SK-N-SH treated with all-trans-retinoic acid at 6 μM for 48 hours (cell line): ENCODE measurements around the gene SYNGR1.

ENCODE experiments used
- ATAC-seq: fragments of 200-7000 bp; cut with Tn5 transposase; 3 replicates; pipeline ENCODE4 v1.9.1; 2020; ENCODE audit warnings: mild to moderate bottlenecking, moderate library complexity
- ARNTL ChIP-seq: fragments of 450-650 bp; formaldehyde crosslinking; IDR thresholded peaks from 2 replicates; pipeline ENCODE4 v1.5.0; 2020; ENCODE audit warnings: low read depth, mild to moderate bottlenecking, moderate library complexity, borderline replicate concordance
- BACH2 ChIP-seq: fragments of 250-450 bp; sonication (Bioruptor Pico); IDR thresholded peaks from 2 replicates; pipeline ENCODE4 v1.9.0; 2021; ENCODE audit warnings: mild to moderate bottlenecking, borderline replicate concordance
- CSDC2 ChIP-seq: fragments of 250-450 bp; sonication (Bioruptor Pico); IDR thresholded peaks from 2 replicates; pipeline ENCODE4 v1.5.0; 2020; ENCODE audit warnings: mild to moderate bottlenecking, moderate library complexity
- ESRRG ChIP-seq: fragments of 250-450 bp; sonication (Bioruptor Pico); IDR thresholded peaks from 2 replicates; pipeline ENCODE4 v1.6.1; 2021; ENCODE audit warnings: mild to moderate bottlenecking
- GLIS3 ChIP-seq: fragments of 250-450 bp; sonication (Bioruptor Pico); IDR thresholded peaks from 2 replicates; pipeline ENCODE4 v1.5.0; 2020; ENCODE audit warnings: mild to moderate bottlenecking, moderate library complexity
- ISL1 ChIP-seq: fragments of 250-450 bp; sonication (Bioruptor Pico); IDR thresholded peaks from 2 replicates; pipeline ENCODE4 v2.1.2; 2022; ENCODE audit warnings: mild to moderate bottlenecking, moderate library complexity
- OSR1 ChIP-seq: fragments of 250-450 bp; sonication (Bioruptor Pico); IDR thresholded peaks from 2 replicates; pipeline ENCODE4 v1.8.0; 2022; ENCODE audit warnings: moderate library complexity, mild to moderate bottlenecking, inconsistent platforms
- PPARA ChIP-seq: fragments of 250-450 bp; sonication (Bioruptor Pico); IDR thresholded peaks from 2 replicates; pipeline ENCODE4 v1.5.0; 2020; ENCODE audit warnings: mild to moderate bottlenecking, borderline replicate concordance
- RARB ChIP-seq: fragments of 250-450 bp; sonication (Bioruptor Pico); IDR thresholded peaks from 2 replicates; pipeline ENCODE4 v1.8.0; 2021; ENCODE audit warnings: mild to moderate bottlenecking, moderate library complexity
- TCF4 ChIP-seq: fragments of 250-450 bp; sonication (Bioruptor Pico); IDR thresholded peaks from 2 replicates; pipeline ENCODE4 v1.8.0; 2021; ENCODE audit warnings: mild to moderate bottlenecking, moderate library complexity, borderline replicate concordance
- TOX ChIP-seq: fragments of 250-450 bp; sonication (Bioruptor Pico); IDR thresholded peaks from 2 replicates; pipeline ENCODE4 v1.8.0; 2021; ENCODE audit warnings: mild to moderate bottlenecking, moderate library complexity, borderline replicate concordance
- ZC3H10 ChIP-seq: fragments of 250-450 bp; sonication (Bioruptor Pico); IDR thresholded peaks from 2 replicates; pipeline ENCODE4 v1.5.1; 2021; ENCODE audit warnings: mild to moderate bottlenecking, moderate library complexity
- ZFP3 ChIP-seq: fragments of 250-450 bp; sonication (Bioruptor Pico); IDR thresholded peaks from 2 replicates; pipeline ENCODE4 v1.5.0; 2020; ENCODE audit warnings: mild to moderate bottlenecking, moderate library complexity
- ZFP30 ChIP-seq: fragments of 450-650 bp; formaldehyde crosslinking; IDR thresholded peaks from 2 replicates; pipeline ENCODE4 v1.5.0; 2022; ENCODE audit warnings: mild to moderate bottlenecking, moderate library complexity
- ZNF565 ChIP-seq: fragments of 450-650 bp; formaldehyde crosslinking; conservative IDR thresholded peaks from 2 replicates; pipeline ENCODE4 v1.5.0; 2020; ENCODE audit warnings: low read depth, mild to moderate bottlenecking, moderate library complexity
- ZNF70 ChIP-seq: fragments of 450-650 bp; formaldehyde crosslinking; IDR thresholded peaks from 2 replicates; pipeline ENCODE4 v1.5.0; 2020; ENCODE audit warnings: mild to moderate bottlenecking, moderate library complexity
- ZNF8 ChIP-seq: fragments of 450-650 bp; formaldehyde crosslinking; IDR thresholded peaks from 2 replicates; pipeline ENCODE4 v1.5.0; 2020; ENCODE audit warnings: mild to moderate bottlenecking, moderate library complexity
- TF ChIP-seq, protein P1 (sequence below): fragments of 250-450 bp; sonication (Bioruptor Pico); IDR thresholded peaks from 2 replicates; pipeline ENCODE4 v1.5.1; 2020; ENCODE audit warnings: low read depth, mild to moderate bottlenecking, moderate library complexity
- TF ChIP-seq, protein P2 (sequence below): fragments of 250-450 bp; sonication (Bioruptor Pico); IDR thresholded peaks from 2 replicates; pipeline ENCODE4 v1.5.1; 2021; ENCODE audit warnings: mild to moderate bottlenecking, moderate library complexity
- TF ChIP-seq, protein P3 (sequence below): fragments of 250-450 bp; sonication (Bioruptor Pico); IDR thresholded peaks from 2 replicates; pipeline ENCODE4 v1.8.0; 2020; ENCODE audit warnings: mild to moderate bottlenecking, moderate library complexity, borderline replicate concordance
- TF ChIP-seq, protein P4 (sequence below): fragments of 250-450 bp; sonication (Bioruptor Pico); IDR thresholded peaks from 2 replicates; pipeline ENCODE4 v1.5.0; 2020; ENCODE audit warnings: mild to moderate bottlenecking, moderate library complexity

The SYNGR1 gene

DNA sequence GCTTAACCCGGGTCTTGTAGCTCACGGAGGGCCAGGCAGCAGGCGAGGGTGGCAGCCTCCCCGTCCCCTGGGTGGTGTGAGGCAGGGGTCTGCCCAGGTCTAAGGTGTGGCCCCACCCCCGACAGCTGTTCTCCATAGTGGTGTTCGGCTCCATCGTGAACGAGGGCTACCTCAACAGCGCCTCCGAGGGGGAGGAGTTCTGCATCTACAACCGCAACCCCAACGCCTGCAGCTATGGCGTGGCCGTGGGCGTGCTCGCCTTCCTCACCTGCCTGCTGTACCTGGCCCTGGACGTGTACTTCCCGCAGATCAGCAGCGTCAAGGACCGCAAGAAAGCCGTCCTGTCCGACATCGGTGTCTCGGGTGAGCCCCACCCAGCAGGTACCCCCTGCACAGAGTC, 24.4 kb downstream of the SYNGR1 start:
- TF ChIP-seq, protein P1, sequence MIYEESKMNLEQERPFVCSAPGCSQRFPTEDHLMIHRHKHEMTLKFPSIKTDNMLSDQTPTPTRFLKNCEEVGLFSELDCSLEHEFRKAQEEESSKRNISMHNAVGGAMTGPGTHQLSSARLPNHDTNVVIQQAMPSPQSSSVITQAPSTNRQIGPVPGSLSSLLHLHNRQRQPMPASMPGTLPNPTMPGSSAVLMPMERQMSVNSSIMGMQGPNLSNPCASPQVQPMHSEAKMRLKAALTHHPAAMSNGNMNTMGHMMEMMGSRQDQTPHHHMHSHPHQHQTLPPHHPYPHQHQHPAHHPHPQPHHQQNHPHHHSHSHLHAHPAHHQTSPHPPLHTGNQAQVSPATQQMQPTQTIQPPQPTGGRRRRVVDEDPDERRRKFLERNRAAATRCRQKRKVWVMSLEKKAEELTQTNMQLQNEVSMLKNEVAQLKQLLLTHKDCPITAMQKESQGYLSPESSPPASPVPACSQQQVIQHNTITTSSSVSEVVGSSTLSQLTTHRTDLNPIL: no peak
- TF ChIP-seq ZFP3 (CRISPR knock-in tag): no peak
- TF ChIP-seq PPARA (CRISPR knock-in tag): no peak
- no peak for TF ChIP-seq BACH2 (CRISPR knock-in tag)
- no peak for TF ChIP-seq ZFP30
- TF ChIP-seq ZNF8 (CRISPR knock-in tag): no peak
- TF ChIP-seq TOX (CRISPR knock-in tag): no peak
- TF ChIP-seq, protein P2, sequence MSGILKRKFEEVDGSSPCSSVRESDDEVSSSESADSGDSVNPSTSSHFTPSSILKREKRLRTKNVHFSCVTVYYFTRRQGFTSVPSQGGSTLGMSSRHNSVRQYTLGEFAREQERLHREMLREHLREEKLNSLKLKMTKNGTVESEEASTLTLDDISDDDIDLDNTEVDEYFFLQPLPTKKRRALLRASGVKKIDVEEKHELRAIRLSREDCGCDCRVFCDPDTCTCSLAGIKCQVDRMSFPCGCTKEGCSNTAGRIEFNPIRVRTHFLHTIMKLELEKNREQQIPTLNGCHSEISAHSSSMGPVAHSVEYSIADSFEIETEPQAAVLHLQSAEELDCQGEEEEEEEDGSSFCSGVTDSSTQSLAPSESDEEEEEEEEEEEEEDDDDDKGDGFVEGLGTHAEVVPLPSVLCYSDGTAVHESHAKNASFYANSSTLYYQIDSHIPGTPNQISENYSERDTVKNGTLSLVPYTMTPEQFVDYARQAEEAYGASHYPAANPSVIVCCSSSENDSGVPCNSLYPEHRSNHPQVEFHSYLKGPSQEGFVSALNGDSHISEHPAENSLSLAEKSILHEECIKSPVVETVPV: no peak
- no peak for TF ChIP-seq ZNF565 (CRISPR knock-in tag)
- TF ChIP-seq TCF4 (CRISPR knock-in tag): no peak
- no peak for TF ChIP-seq ESRRG (CRISPR knock-in tag)
- no peak for TF ChIP-seq ZC3H10 (CRISPR knock-in tag)
- TF ChIP-seq, protein P3, sequence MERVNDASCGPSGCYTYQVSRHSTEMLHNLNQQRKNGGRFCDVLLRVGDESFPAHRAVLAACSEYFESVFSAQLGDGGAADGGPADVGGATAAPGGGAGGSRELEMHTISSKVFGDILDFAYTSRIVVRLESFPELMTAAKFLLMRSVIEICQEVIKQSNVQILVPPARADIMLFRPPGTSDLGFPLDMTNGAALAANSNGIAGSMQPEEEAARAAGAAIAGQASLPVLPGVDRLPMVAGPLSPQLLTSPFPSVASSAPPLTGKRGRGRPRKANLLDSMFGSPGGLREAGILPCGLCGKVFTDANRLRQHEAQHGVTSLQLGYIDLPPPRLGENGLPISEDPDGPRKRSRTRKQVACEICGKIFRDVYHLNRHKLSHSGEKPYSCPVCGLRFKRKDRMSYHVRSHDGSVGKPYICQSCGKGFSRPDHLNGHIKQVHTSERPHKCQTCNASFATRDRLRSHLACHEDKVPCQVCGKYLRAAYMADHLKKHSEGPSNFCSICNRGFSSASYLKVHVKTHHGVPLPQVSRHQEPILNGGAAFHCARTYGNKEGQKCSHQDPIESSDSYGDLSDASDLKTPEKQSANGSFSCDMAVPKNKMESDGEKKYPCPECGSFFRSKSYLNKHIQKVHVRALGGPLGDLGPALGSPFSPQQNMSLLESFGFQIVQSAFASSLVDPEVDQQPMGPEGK: no peak
- TF ChIP-seq RARB: no peak
- TF ChIP-seq, all 23 proteins: peak for 0
- ATAC-seq: no peak

DNA sequence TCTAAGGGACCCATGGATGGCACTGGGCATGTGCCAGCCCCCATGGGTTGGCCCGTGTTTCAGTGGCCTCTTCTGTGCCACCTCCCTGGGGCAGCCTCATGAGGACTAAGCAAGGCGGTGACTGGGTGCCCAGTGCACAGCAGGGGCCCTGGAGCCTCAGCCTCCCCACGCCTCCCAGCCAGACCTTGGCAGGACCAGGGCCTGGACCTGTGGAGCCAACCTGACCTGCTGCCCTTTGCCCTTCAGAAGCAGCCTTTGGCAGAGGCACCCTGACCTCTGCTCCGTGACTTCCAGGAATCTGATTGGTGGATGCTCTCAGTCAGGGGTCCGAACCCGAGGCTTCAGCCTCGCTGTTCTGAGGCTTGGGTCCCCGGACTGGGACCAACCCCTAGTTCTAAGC, 25.0 kb downstream of the SYNGR1 start:
- ATAC-seq: no peak
- TF ChIP-seq ZFP3 (CRISPR knock-in tag) (no peak), GLIS3 (CRISPR knock-in tag) (no peak), PPARA (CRISPR knock-in tag) (no peak), ZNF8 (CRISPR knock-in tag) (no peak), ZFP30 (no peak), OSR1 (no peak), TOX (CRISPR knock-in tag) (no peak), ZC3H10 (CRISPR knock-in tag) (no peak), ZNF70 (no peak), ARNTL (CRISPR knock-in tag) (no peak)
- TF ChIP-seq, all 23 proteins: peak for 0

DNA sequence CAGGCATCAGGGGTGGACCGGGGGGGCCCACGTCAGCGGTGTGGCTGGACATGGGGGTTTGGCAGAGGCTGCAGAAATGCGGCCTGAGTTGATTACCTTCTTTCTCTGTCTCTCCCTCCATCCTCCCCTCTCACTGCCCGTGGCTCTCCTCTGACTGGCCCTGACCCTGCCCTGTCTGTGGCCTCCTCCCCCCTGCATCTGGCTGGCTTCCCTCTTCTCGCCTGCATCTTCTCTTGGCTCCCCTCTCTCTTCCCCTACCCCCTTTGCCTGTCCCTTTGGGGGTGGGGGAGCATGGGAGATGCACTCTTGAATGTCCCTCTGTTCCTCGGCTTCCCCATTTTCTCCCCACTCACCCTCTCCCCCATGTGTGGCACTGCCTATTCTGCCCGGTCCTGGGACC, 25.9 kb downstream of the SYNGR1 start:
- no peak for ATAC-seq
- TF ChIP-seq ESRRG (CRISPR knock-in tag) (no peak), ISL1 (CRISPR knock-in tag) (no peak), BACH2 (CRISPR knock-in tag) (no peak), ZNF565 (CRISPR knock-in tag) (no peak), OSR1 (no peak), TCF4 (CRISPR knock-in tag) (no peak)
- TF ChIP-seq, protein P3: no peak
- TF ChIP-seq, protein P1: no peak

DNA sequence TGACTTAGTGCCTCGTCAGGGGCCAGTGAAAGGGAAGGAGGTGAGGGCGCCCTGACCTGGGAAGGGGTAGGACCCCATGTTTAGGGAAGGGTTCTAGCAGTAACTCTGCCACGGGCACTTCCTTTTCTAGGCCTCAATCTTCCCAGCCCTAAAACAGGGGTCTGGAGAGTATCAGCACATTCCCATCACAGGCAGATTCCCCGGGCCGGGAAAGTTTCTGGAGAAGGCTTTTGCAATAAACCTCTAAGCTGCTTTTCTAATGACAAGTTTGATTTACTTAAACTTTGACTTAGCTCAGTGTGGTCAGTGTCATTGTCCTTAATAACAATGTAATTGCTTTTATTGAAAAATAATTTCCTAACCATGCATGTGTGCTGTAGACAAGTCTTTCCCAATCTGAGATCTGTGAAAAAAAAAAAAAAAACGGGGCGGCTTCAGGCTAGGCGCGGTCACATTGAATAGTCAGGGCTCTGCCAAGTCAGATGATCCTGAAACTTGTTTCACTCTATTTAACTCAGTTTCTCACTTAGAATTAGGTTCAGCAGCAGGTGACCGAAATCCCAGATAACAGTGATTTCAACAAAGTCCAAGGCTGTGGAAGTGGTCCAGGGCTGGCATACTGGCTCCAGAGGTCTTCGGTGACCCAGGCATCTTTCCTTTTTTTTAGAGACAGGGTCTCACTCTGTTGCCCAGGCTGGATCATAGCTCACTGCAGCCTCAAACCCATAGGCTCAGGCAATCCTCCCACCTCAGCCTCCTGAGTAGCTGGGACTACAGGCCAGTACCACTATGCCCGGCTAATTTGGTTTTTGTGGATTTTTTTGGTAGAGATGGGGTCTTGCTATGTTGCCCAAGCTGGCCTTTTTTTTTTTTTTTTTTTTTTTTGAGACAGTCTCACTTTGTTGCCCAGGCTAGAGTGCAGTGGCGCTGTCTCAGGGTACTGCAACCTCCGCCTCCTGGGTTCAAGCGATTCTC, 30.3 kb downstream of the SYNGR1 start:
- no peak for ATAC-seq
- TF ChIP-seq ZFP30: no peak
- TF ChIP-seq ZFP3 (CRISPR knock-in tag): no peak
- no peak for TF ChIP-seq CSDC2 (CRISPR knock-in tag)
- TF ChIP-seq, protein P2: no peak
- TF ChIP-seq TOX (CRISPR knock-in tag): no peak
- no peak for TF ChIP-seq ZNF565 (CRISPR knock-in tag)
- TF ChIP-seq, protein P4, sequence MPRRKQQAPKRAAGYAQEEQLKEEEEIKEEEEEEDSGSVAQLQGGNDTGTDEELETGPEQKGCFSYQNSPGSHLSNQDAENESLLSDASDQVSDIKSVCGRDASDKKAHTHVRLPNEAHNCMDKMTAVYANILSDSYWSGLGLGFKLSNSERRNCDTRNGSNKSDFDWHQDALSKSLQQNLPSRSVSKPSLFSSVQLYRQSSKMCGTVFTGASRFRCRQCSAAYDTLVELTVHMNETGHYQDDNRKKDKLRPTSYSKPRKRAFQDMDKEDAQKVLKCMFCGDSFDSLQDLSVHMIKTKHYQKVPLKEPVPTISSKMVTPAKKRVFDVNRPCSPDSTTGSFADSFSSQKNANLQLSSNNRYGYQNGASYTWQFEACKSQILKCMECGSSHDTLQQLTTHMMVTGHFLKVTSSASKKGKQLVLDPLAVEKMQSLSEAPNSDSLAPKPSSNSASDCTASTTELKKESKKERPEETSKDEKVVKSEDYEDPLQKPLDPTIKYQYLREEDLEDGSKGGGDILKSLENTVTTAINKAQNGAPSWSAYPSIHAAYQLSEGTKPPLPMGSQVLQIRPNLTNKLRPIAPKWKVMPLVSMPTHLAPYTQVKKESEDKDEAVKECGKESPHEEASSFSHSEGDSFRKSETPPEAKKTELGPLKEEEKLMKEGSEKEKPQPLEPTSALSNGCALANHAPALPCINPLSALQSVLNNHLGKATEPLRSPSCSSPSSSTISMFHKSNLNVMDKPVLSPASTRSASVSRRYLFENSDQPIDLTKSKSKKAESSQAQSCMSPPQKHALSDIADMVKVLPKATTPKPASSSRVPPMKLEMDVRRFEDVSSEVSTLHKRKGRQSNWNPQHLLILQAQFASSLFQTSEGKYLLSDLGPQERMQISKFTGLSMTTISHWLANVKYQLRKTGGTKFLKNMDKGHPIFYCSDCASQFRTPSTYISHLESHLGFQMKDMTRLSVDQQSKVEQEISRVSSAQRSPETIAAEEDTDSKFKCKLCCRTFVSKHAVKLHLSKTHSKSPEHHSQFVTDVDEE (CRISPR knock-in tag): no peak
- no peak for TF ChIP-seq TCF4 (CRISPR knock-in tag)
- no peak for TF ChIP-seq RARB
